H9 (cell line): ENCODE measurements around the gene BTN3A1. TPM values are rescaled to one million over a fixed set of nuclear protein-coding genes. Genes with fewer than 3 reads are reported as not detected.
"Not testable (repeated sequence)": the region's sequence is repeated elsewhere in the genome, so short reads cannot be mapped to it uniquely, and the experiment has no call there.

Source experiments
- DNase-seq: peaks from one replicate; pipeline ENCODE4 v3.0.0-alpha.2; 2017
- H2AFZ ChIP-seq: one replicate; pipeline ENCODE4 v1.6.1; 2013; ENCODE audit warnings: mild to moderate bottlenecking, low read length, control low read depth, moderate library complexity
- H2AK5ac ChIP-seq: 2 replicates; pipeline ENCODE4 v1.6.1; 2013; ENCODE audit warnings: low read length, control low read depth, mixed read lengths; ENCODE audit not compliant: insufficient read length
- H2BK120ac ChIP-seq: one replicate; pipeline ENCODE4 v1.6.1; 2013; ENCODE audit warnings: low read depth, mild to moderate bottlenecking, low read length, control low read depth, inconsistent platforms; ENCODE audit not compliant: poor library complexity, severe bottlenecking
- H2BK12ac ChIP-seq: 2 replicates; pipeline ENCODE4 v1.6.1; 2013; ENCODE audit warnings: low read length, control low read depth, mixed read lengths, low read depth; ENCODE audit not compliant: insufficient read length
- H2BK15ac ChIP-seq: 2 replicates; pipeline ENCODE4 v1.6.1; 2013; ENCODE audit warnings: low read depth, low read length, control low read depth
- H2BK20ac ChIP-seq: one replicate; pipeline ENCODE4 v1.6.1; 2013; ENCODE audit warnings: low read depth, mild to moderate bottlenecking, low read length, control low read depth, inconsistent platforms; ENCODE audit not compliant: poor library complexity, severe bottlenecking
- H2BK5ac ChIP-seq: 2 replicates; pipeline ENCODE4 v1.6.1; 2013; ENCODE audit warnings: low read length, control low read depth, mixed read lengths; ENCODE audit not compliant: insufficient read length
- H3K14ac ChIP-seq: 2 replicates; pipeline ENCODE4 v1.6.1; 2013; ENCODE audit warnings: low read length, control low read depth; ENCODE audit not compliant: insufficient read depth
- H3K18ac ChIP-seq: 2 replicates; pipeline ENCODE4 v1.6.1; 2013; ENCODE audit warnings: low read depth, mild to moderate bottlenecking, mixed read lengths, low read length, control low read depth; ENCODE audit not compliant: insufficient read length
- H3K23ac ChIP-seq: 2 replicates; pipeline ENCODE4 v1.6.1; 2013; ENCODE audit warnings: low read length, control low read depth, mixed read lengths, low read depth; ENCODE audit not compliant: insufficient read length
- H3K23me2 ChIP-seq: 2 replicates; pipeline ENCODE4 v1.6.1; 2013; ENCODE audit warnings: low read depth, mild to moderate bottlenecking, mixed read lengths, low read length, control low read depth; ENCODE audit not compliant: insufficient read length, poor library complexity, severe bottlenecking
- H3K27ac ChIP-seq: 2 replicates; pipeline ENCODE4 v1.5.1; 2013; ENCODE audit warnings: low read length, control low read depth, mixed read lengths, low read depth; ENCODE audit not compliant: insufficient read length
- H3K27me3 ChIP-seq: 2 replicates; pipeline ENCODE4 v1.6.1; 2013; ENCODE audit warnings: low read length, control low read depth, inconsistent platforms; ENCODE audit not compliant: insufficient read depth
- H3K4ac ChIP-seq: 2 replicates; pipeline ENCODE4 v1.6.1; 2013; ENCODE audit warnings: low read depth, mild to moderate bottlenecking, control low read depth, inconsistent platforms, low read length, moderate library complexity
- H3K4me1 ChIP-seq: 2 replicates; pipeline ENCODE4 v1.6.1; 2013; ENCODE audit warnings: low read length, control low read depth, inconsistent platforms; ENCODE audit not compliant: insufficient read depth
- H3K4me2 ChIP-seq: 2 replicates; pipeline ENCODE4 v1.6.1; 2013; ENCODE audit warnings: low read length, control low read depth, mixed read lengths; ENCODE audit not compliant: insufficient read length, insufficient read depth
- H3K56ac ChIP-seq: 2 replicates; pipeline ENCODE4 v1.6.1; 2013; ENCODE audit warnings: low read depth, mild to moderate bottlenecking, mixed read lengths, low read length, control low read depth; ENCODE audit not compliant: insufficient read length
- H3K79me1 ChIP-seq: 2 replicates; pipeline ENCODE4 v1.6.1; 2013; ENCODE audit warnings: low read depth, mild to moderate bottlenecking, moderate library complexity, low read length, control low read depth, inconsistent platforms; ENCODE audit not compliant: insufficient read depth, poor library complexity, severe bottlenecking
- H3K79me2 ChIP-seq: 2 replicates; pipeline ENCODE4 v1.6.1; 2013; ENCODE audit warnings: low read length, control low read depth, inconsistent platforms; ENCODE audit not compliant: insufficient read depth
- H3K9ac ChIP-seq: 2 replicates; pipeline ENCODE4 v1.6.1; 2013; ENCODE audit warnings: low read length, control low read depth, mixed read lengths; ENCODE audit not compliant: insufficient read length; ENCODE audit errors: extremely low read depth
- H3K9me3 ChIP-seq: one replicate; pipeline ENCODE4 v1.6.1; 2013; ENCODE audit warnings: low read depth, low read length, inconsistent platforms; ENCODE audit not compliant: control insufficient read depth
- H3T11ph ChIP-seq: one replicate; pipeline ENCODE4 v1.6.1; 2013; ENCODE audit warnings: mild to moderate bottlenecking, low read length, control low read depth, inconsistent platforms
- H4K20me1 ChIP-seq: one replicate; pipeline ENCODE4 v1.6.1; 2013; ENCODE audit not compliant: control insufficient read depth, insufficient read length, insufficient read depth
- H4K5ac ChIP-seq: 2 replicates; pipeline ENCODE4 v1.6.1; 2013; ENCODE audit warnings: low read depth, mild to moderate bottlenecking, mixed read lengths, low read length, control low read depth; ENCODE audit not compliant: insufficient read length
- H4K8ac ChIP-seq: replicated peaks from 2 replicates; pipeline ENCODE4 v1.6.1; 2013; ENCODE audit warnings: low read length, control low read depth, mixed read lengths, low read depth; ENCODE audit not compliant: insufficient read length
- H4K91ac ChIP-seq: 2 replicates; pipeline ENCODE4 v1.6.1; 2013; ENCODE audit warnings: low read depth, mild to moderate bottlenecking, moderate library complexity, mixed read lengths, low read length, control low read depth; ENCODE audit not compliant: insufficient read length
- H3K27ac Mint-ChIP-seq, 3 experiments: 2 replicates in 2 of 3; 3 replicates in 1 of 3; pipeline ENCODE4 v1.8.0; 2020 to 2021; ENCODE audit warnings: mixed read lengths in 3 of 3, mild to moderate bottlenecking in 1 of 3, moderate library complexity in 1 of 3
- H3K27me3 Mint-ChIP-seq: 2 replicates; pipeline ENCODE4 v1.8.0; 2021; ENCODE audit warnings: low read depth, mild to moderate bottlenecking, moderate library complexity, mixed read lengths
- H3K36me3 Mint-ChIP-seq, 3 experiments: 2 replicates in 2 of 3; 3 replicates in 1 of 3; pipeline ENCODE4 v1.8.0; 2020 to 2021; ENCODE audit warnings: low read depth in 3 of 3, mixed read lengths in 3 of 3; ENCODE audit not compliant: insufficient read depth in 1 of 3
- H3K4me1 Mint-ChIP-seq, 2 experiments: 2 replicates each; pipeline ENCODE4 v1.8.0; 2020; ENCODE audit warnings: mixed read lengths in 2 of 2
- H3K4me3 Mint-ChIP-seq, 2 experiments: 2 replicates in 1 of 2; 3 replicates in 1 of 2; pipeline ENCODE4 v1.8.0; 2020 to 2021; ENCODE audit warnings: mild to moderate bottlenecking in 2 of 2, mixed read lengths in 2 of 2, moderate library complexity in 1 of 2
- H3K9me3 Mint-ChIP-seq, 2 experiments: 2 replicates in 1 of 2; 3 replicates in 1 of 2; pipeline ENCODE4 v1.8.0; 2020; ENCODE audit warnings: mild to moderate bottlenecking in 2 of 2, mixed read lengths in 2 of 2, moderate library complexity in 1 of 2
- WGBS: extraction: QIAGEN DNeasy Blood & Tissue Kit; methylation state at CpG from one replicate; pipeline ENCODE4 v1.1.7; 2013; ENCODE audit warnings: missing lambda C conversion rate, low lambda C conversion rate, mixed read lengths; ENCODE audit not compliant: insufficient read length; ENCODE audit errors: extremely low coverage; 5-methylcytosine and 5-hydroxymethylcytosine counted together
- total RNA-seq: library from RNA; stranded (reverse); gene quantifications from 2 replicates; pipeline ENCODE4 v1.2.1, GENCODE V29; 2021
- TF ChIP-seq, protein P1 (sequence below): fragments of 200-600 bp; sonication (generic); conservative IDR thresholded peaks from 3 replicates; pipeline ENCODE4 v1.8.0; 2021; ENCODE audit warnings: antibody characterized with exemption, mild to moderate bottlenecking

Gene BTN3A1
- total RNA-seq, 1 experiment from 2014 or later: 2.5 TPM

DNA sequence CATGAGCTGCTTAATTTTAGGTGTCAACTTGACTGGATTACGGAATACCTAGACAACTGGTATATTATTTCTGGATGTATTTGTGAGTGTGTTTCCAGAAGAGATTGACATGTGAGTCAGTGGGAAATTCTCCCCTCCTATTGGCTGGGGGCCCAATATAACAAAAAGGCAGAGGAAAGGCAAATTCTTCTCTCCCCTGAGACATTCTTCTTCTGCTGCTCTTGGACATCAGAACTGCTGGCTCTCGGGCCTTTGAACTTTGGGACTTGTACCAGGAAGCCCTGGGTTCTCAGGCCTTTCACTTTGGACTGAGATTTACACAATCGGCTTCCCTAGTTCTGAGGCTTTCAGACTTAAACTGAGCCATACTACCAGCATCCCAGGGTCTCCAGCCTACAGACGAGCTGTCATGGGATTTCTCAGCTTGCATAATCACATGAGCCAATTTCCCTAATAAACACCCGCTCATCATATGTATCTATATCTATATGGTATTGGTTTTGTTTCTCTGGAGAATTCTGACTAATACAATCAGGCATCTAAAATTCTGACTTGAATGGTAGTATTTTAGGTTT, 30.6 kb downstream of the BTN3A1 start:
- no peak for DNase-seq
- no peak overlapping the region for H3K23ac ChIP-seq
- no peak overlapping the region for H3K4ac ChIP-seq
- H3K9ac ChIP-seq: no peak overlapping the region
- no peaks in the 10 kb centered on the region for H3K9me3 ChIP-seq
- no peak overlapping the region for H2BK12ac ChIP-seq
- no peak overlapping the region for H3K27ac ChIP-seq
- Mint-ChIP-seq H3K27ac (no peak overlapping the region), H3K4me1 (no peaks in the 10 kb centered on the region), H3K4me3 (no peak overlapping the region), H3K27me3 (no peaks in the 10 kb centered on the region; the same call in 1 of the 2 replicates), H3K9me3 (peaks cover 14 to 16% of the 10 kb centered on the region in 2 experiments), H3K36me3 (peaks cover 23 to 65% (median 46%) of the 10 kb centered on the region in 3 experiments)
- TF ChIP-seq, protein P1, sequence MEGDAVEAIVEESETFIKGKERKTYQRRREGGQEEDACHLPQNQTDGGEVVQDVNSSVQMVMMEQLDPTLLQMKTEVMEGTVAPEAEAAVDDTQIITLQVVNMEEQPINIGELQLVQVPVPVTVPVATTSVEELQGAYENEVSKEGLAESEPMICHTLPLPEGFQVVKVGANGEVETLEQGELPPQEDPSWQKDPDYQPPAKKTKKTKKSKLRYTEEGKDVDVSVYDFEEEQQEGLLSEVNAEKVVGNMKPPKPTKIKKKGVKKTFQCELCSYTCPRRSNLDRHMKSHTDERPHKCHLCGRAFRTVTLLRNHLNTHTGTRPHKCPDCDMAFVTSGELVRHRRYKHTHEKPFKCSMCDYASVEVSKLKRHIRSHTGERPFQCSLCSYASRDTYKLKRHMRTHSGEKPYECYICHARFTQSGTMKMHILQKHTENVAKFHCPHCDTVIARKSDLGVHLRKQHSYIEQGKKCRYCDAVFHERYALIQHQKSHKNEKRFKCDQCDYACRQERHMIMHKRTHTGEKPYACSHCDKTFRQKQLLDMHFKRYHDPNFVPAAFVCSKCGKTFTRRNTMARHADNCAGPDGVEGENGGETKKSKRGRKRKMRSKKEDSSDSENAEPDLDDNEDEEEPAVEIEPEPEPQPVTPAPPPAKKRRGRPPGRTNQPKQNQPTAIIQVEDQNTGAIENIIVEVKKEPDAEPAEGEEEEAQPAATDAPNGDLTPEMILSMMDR: no peak
- no CpG with 5 or more reads among the region's 5 CpGs for WGBS
- no peak overlapping the region for H4K5ac ChIP-seq
- no peak overlapping the region for H2AK5ac ChIP-seq
- no peak overlapping the region for H3T11ph ChIP-seq
- no peak overlapping the region for H2BK120ac ChIP-seq
- H3K4me2 ChIP-seq: no peak overlapping the region
- H2BK5ac ChIP-seq: no peak overlapping the region
- no peak overlapping the region for H4K91ac ChIP-seq
- no peak overlapping the region for H3K18ac ChIP-seq
- no peak overlapping the region for H3K56ac ChIP-seq
- no peaks in the 10 kb centered on the region for H3K79me1 ChIP-seq
- H2BK20ac ChIP-seq: no peak overlapping the region
- no peak overlapping the region for H4K8ac ChIP-seq
- H4K20me1 ChIP-seq: no peaks in the 10 kb centered on the region
- H2AFZ ChIP-seq: no peak overlapping the region
- H3K4me1 ChIP-seq: no peaks in the 10 kb centered on the region
- no peak overlapping the region for H3K14ac ChIP-seq
- H2BK15ac ChIP-seq: no peak overlapping the region
- no peaks in the 10 kb centered on the region for H3K23me2 ChIP-seq
- no peaks in the 10 kb centered on the region for H3K27me3 ChIP-seq
- H3K79me2 ChIP-seq: no peaks in the 10 kb centered on the region

DNA sequence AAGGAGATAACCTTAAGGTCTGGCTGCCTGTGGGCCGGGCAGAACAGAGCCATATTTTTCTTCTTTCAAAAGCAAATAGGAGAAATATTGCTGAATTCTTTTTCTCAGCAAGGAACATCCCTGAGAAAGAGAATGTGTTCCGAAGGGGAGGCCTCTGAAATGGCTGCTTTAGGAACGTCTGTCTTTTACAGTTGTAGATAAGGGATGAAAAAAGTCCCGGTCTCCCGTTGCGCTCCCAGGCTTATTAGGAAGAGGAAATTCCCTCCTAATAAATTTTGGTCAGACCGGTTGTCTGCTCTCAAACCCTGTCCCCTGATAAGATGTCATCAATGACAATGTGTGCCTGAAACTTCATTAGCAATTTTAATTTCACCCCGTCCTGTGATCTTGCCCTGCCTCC, 31.6 kb downstream of the BTN3A1 start:
- H3K79me2 ChIP-seq, H3K4me1 Mint-ChIP-seq, H4K91ac ChIP-seq, H3K4ac ChIP-seq, H2BK20ac ChIP-seq, H3K4me3 Mint-ChIP-seq, H3K14ac ChIP-seq, H3K4me2 ChIP-seq, H3K27ac Mint-ChIP-seq, H3K18ac ChIP-seq, DNase-seq, H4K5ac ChIP-seq, H3K79me1 ChIP-seq, H3K9me3 ChIP-seq, H3T11ph ChIP-seq, H4K20me1 ChIP-seq, H3K4me1 ChIP-seq, H3K23ac ChIP-seq, H4K8ac ChIP-seq, H2AFZ ChIP-seq, H3K9ac ChIP-seq, H3K56ac ChIP-seq, H2BK120ac ChIP-seq, H3K27me3 Mint-ChIP-seq, H2BK5ac ChIP-seq, H3K27me3 ChIP-seq, H2BK15ac ChIP-seq, H3K23me2 ChIP-seq, H2AK5ac ChIP-seq, H2BK12ac ChIP-seq, H3K27ac ChIP-seq: not testable (repeated sequence)
- Mint-ChIP-seq H3K36me3 (peaks cover 20 to 57% (median 46%) of the 10 kb centered on the region in 3 experiments), H3K9me3 (peaks cover 14 to 16% of the 10 kb centered on the region in 2 experiments)
- no CpG with 5 or more reads among the region's 8 CpGs for WGBS
